ENCODE results near the gene DIDO1.

DNA sequence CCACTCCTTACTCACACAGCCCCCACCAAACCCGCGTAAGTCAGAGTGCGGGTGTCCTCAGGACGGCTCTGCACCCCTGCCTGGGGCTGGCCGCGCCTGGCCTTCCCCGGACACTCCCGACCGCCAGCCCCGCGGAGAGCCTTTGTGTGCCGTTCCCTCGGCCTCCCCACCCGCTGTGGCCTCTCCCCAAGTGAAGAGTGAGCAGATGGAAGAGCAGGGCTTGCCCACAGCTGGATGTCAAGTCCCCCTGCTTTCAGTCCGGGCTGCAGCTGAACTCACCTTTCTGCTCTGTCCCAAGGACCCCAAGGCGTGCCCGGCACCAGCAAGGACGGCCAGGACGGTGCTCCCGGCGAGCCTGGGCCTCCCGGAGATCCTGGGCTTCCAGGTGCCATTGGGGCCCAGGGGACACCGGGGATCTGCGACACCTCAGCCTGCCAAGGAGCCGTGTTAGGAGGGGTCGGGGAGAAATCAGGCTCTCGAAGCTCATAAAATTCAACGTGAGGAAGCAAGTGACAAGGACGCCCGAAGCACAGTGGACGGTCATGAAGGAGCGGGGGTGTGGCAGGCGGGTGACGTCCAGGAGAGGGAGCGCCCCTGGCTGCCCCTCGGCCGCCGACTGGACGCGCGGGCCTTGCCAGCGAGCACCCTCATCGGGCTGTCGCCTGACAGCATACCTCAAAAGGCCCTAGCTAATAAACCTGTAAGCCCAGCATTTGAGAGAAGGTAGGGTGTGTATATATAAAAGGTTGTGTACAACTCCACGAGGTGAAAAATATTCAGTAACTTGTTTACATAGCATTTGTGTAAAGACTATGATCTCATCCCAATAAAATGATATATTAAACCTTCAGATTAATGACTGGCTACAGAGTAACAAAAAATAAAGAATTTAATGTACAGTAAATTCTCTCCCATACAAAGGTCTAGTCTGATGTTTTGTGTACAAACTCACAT is 85.8 kb downstream of the DIDO1 start:
- TF ChIP-seq, protein P1, sequence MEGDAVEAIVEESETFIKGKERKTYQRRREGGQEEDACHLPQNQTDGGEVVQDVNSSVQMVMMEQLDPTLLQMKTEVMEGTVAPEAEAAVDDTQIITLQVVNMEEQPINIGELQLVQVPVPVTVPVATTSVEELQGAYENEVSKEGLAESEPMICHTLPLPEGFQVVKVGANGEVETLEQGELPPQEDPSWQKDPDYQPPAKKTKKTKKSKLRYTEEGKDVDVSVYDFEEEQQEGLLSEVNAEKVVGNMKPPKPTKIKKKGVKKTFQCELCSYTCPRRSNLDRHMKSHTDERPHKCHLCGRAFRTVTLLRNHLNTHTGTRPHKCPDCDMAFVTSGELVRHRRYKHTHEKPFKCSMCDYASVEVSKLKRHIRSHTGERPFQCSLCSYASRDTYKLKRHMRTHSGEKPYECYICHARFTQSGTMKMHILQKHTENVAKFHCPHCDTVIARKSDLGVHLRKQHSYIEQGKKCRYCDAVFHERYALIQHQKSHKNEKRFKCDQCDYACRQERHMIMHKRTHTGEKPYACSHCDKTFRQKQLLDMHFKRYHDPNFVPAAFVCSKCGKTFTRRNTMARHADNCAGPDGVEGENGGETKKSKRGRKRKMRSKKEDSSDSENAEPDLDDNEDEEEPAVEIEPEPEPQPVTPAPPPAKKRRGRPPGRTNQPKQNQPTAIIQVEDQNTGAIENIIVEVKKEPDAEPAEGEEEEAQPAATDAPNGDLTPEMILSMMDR (IDR thresholded peaks at IDR 0.05), result no peak
- TF ChIP-seq POLR2A (IDR thresholded peaks at IDR 0.05) (no peak), POLR2AphosphoS5 (IDR thresholded peaks at IDR 0.05) (no peak)
